ENCODE results near the gene KMO.

- TF ChIP-seq CTCF (IDR thresholded peaks at IDR 0.05; ENCODE audit: insufficient read depth, low read length, poor library complexity, severe bottlenecking), result no peak
- TF ChIP-seq EZH2phosphoT487 (conservative IDR thresholded peaks at IDR 0.05; ENCODE audit: low read length), result no peak
Measured at GRCh38 chr1:241532864-241533263, 686 bp downstream of the KMO start.

All from SU-DHL-6 (cell line).